HepG2 (cell line): ENCODE measurements around the gene C22orf31. TPM values are rescaled to one million over a fixed set of nuclear protein-coding genes. Genes with fewer than 3 reads are reported as not detected.

Experiments used
- ATAC-seq: fragments of 200-7000 bp; cut with Tn5 transposase; 3 replicates; pipeline ENCODE4 v1.9.1; 2020; ENCODE audit warnings: mild to moderate bottlenecking, moderate library complexity
- BruUV-seq: library from RNA; stranded (reverse); fragments of 400-500 nt; replicated peaks from 2 replicates; lab custom pipeline; 2021; lab: Mats Ljungman, UMichigan
- CTCF ChIA-PET: fragments of 300-600 bp; formaldehyde crosslinking; extraction: SDS; loops from one replicate; lab custom pipeline; 2021; ENCODE audit warnings: low total read pairs, inconsistent platforms, low intra/inter-chr PET ratio; lab: Yijun Ruan, JAX
- POLR2A ChIA-PET: fragments of 350-600 bp; sonication (Branson Sonifier 250); formaldehyde crosslinking; loops from one replicate; lab custom pipeline; 2020; ENCODE audit warnings: antibody characterized with exemption, inconsistent platforms; lab: Yijun Ruan, JAX
- DNase-seq: peaks from one replicate; pipeline ENCODE4 v3.0.0-alpha.2; 2015; ENCODE audit warnings: low spot score
- FAIRE-seq: peaks from 3 replicates; lab custom pipeline; 2011; peaks lifted over from hg19 to GRCh38; lab: Jason Lieb, UNC
- H2AFZ ChIP-seq: one replicate; pipeline ENCODE4 v1.6.1; 2011; ENCODE audit warnings: low read length, inconsistent platforms
- H3K27ac ChIP-seq: fragments of 300-600 bp; 3 replicates; pipeline ENCODE4 v1.8.0; 2011; ENCODE audit warnings: mixed run types, mild to moderate bottlenecking, mixed read lengths, low read length, inconsistent platforms; ENCODE audit not compliant: insufficient read depth; ENCODE audit errors: extremely low read length
- H3K27me3 ChIP-seq, 2 experiments: fragments of 200-600 bp in 1 of 2; 2 replicates in 1 of 2; 3 replicates in 1 of 2; pipeline versions ENCODE4 v1.6.0 to v1.8.0; 2011; ENCODE audit warnings: low read length in 2 of 2, mild to moderate bottlenecking in 2 of 2, moderate library complexity in 2 of 2, inconsistent platforms in 1 of 2; ENCODE audit not compliant: insufficient read depth in 2 of 2, control insufficient read depth in 1 of 2
- H3K36me3 ChIP-seq, 2 experiments: fragments of 200-600 bp in 1 of 2; replicated peaks in 1 of 2; 2 replicates in 1 of 2; 3 replicates in 1 of 2; pipeline versions ENCODE4 v1.5.1 to v1.8.0; 2011; ENCODE audit warnings: low read length in 2 of 2, inconsistent platforms in 1 of 2; ENCODE audit not compliant: insufficient read depth in 2 of 2, control insufficient read depth in 1 of 2
- H3K4me1 ChIP-seq: 2 replicates; pipeline ENCODE4 v1.5.1; 2012; ENCODE audit warnings: low read length, inconsistent platforms; ENCODE audit not compliant: insufficient read depth
- H3K4me2 ChIP-seq: 2 replicates; pipeline ENCODE4 v1.6.0; 2011; ENCODE audit warnings: low read depth, low read length, inconsistent platforms
- H3K4me3 ChIP-seq, 3 experiments: fragments of 200-600 bp in 1 of 3; sonication (generic), shearing (Covaris generic) in 1 of 3; replicated peaks in 1 of 3; 2 replicates each; pipeline ENCODE4 v1.5.1; 2011 to 2016; ENCODE audit warnings: low read length in 3 of 3, inconsistent platforms in 2 of 3, low read depth in 2 of 3, mild to moderate bottlenecking in 2 of 3, control low read depth in 1 of 3, mixed read lengths in 1 of 3; ENCODE audit not compliant: insufficient read depth in 1 of 3
- H3K79me2 ChIP-seq: one replicate; pipeline ENCODE4 v1.6.1; 2011; ENCODE audit warnings: low read length, inconsistent platforms; ENCODE audit not compliant: insufficient read depth
- H3K9ac ChIP-seq: 2 replicates; pipeline ENCODE4 v1.6.0; 2011; ENCODE audit warnings: mild to moderate bottlenecking, low read depth, low read length, inconsistent platforms; ENCODE audit not compliant: insufficient read depth
- H3K9me3 ChIP-seq: 2 replicates; pipeline ENCODE4 v1.5.1; 2012; ENCODE audit warnings: mild to moderate bottlenecking, low read length
- H4K20me1 ChIP-seq: 2 replicates; pipeline ENCODE4 v1.6.0; 2011; ENCODE audit warnings: inconsistent platforms, mild to moderate bottlenecking, low read length, moderate library complexity; ENCODE audit not compliant: insufficient read depth
- BRCA1 ChIP-seq: sonication (generic); formaldehyde crosslinking; IDR thresholded peaks from 2 replicates; pipeline ENCODE4 v1.4.0; 2020; ENCODE audit warnings: missing genetic modification reagents
- CBX2 ChIP-seq, 2 experiments: fragments of 200-600 bp in 1 of 2; sonication (generic); formaldehyde crosslinking in 1 of 2; IDR thresholded peaks; 2 replicates each; pipeline versions ENCODE4 v1.7.0 to v1.8.1; 2018 to 2022; ENCODE audit warnings: low read depth in 2 of 2, low read length in 1 of 2, mild to moderate bottlenecking in 1 of 2, missing genetic modification reagents in 1 of 2
- HNF1A ChIP-seq, 2 experiments: sonication (generic) in 1 of 2; formaldehyde crosslinking in 1 of 2; IDR thresholded peaks; 2 replicates each; pipeline versions ENCODE4 v1.4.0 to v1.6.1; 2016 to 2020; ENCODE audit warnings: borderline replicate concordance in 1 of 2, low read depth in 1 of 2, mild to moderate bottlenecking in 1 of 2, missing genetic modification reagents in 1 of 2
- MTA1 ChIP-seq: sonication (generic); formaldehyde crosslinking; IDR thresholded peaks from 2 replicates; pipeline ENCODE4 v1.4.0; 2020; ENCODE audit warnings: missing genetic modification reagents, mild to moderate bottlenecking, borderline replicate concordance
- MTA3 ChIP-seq: sonication (generic); formaldehyde crosslinking; IDR thresholded peaks from 2 replicates; pipeline ENCODE4 v1.4.0; 2020; ENCODE audit warnings: missing genetic modification reagents
- NFE2 ChIP-seq: sonication (generic); formaldehyde crosslinking; IDR thresholded peaks from 2 replicates; pipeline ENCODE4 v1.4.0; 2020; ENCODE audit warnings: missing genetic modification reagents
- PAXIP1 ChIP-seq: sonication (generic); formaldehyde crosslinking; conservative IDR thresholded peaks from 2 replicates; pipeline ENCODE4 v1.4.0; 2020; ENCODE audit warnings: mild to moderate bottlenecking, missing genetic modification reagents, moderate library complexity
- POLR2AphosphoS5 ChIP-seq: IDR thresholded peaks from 2 replicates; pipeline ENCODE4 v1.6.1; 2012; ENCODE audit warnings: low read depth, low read length
- SP4 ChIP-seq: sonication (generic); formaldehyde crosslinking; IDR thresholded peaks from 2 replicates; pipeline ENCODE4 v1.8.1; 2023; ENCODE audit warnings: mild to moderate bottlenecking, missing genetic modification reagents
- ZNF20 ChIP-seq: sonication (generic); formaldehyde crosslinking; IDR thresholded peaks from 2 replicates; pipeline ENCODE4 v1.4.0; 2020; ENCODE audit warnings: mild to moderate bottlenecking, moderate library complexity, missing genetic modification reagents
- ZNF484 ChIP-seq: sonication (generic); formaldehyde crosslinking; IDR thresholded peaks from 2 replicates; pipeline ENCODE4 v1.5.1; 2020; ENCODE audit warnings: mild to moderate bottlenecking, low read depth, missing genetic modification reagents, borderline replicate concordance
- WGBS: methylation state at CpG from one replicate; pipeline ENCODE4 v1.1.6; 2017; ENCODE audit warnings: low lambda C conversion rate; 5-methylcytosine and 5-hydroxymethylcytosine counted together
- in situ Hi-C: cut with HindIII; loops from 2 replicates; pipeline ENCODE4 v1.10.0; 2017; ENCODE audit warnings: low pct_unique_long_range_greater_than_20kb; ENCODE audit not compliant: extremely low pct_ligation_motif_present
- intact Hi-C: fragments of 100-400 bp; cut with micrococcal nuclease; formaldehyde crosslinking; loops from one replicate; pipeline ENCODE4 v1.10.0; 2022; ENCODE audit not compliant: unreplicated experiment
- polyA plus RNA-seq, 8 experiments: library from polyadenylated mRNA; depleted of rRNA in 3 of 8; stranded (reverse) in 7 of 8; unstranded in 1 of 8; fragments of >200 nt; fragmentation: Illumina TruSeq in 4 of 8; extraction: Trizol in 4 of 8; gene quantifications; 2 replicates each; pipeline versions ENCODE4 v1.2.1 to v1.2.3, GENCODE V29; 2011 to 2016; ENCODE audit warnings: low read depth in 4 of 8, missing spikeins in 1 of 8, mixed read lengths in 1 of 8; ENCODE audit not compliant: insufficient read depth in 1 of 8
- total RNA-seq, 5 experiments: library from RNA; depleted of rRNA; stranded (reverse); fragments of >200 nt; fragmentation: Illumina TruSeq; extraction: Trizol; gene quantifications; 2 replicates each; pipeline ENCODE4 v1.2.3, GENCODE V29; 2016; ENCODE audit warnings: low read depth in 1 of 5
- TF ChIP-seq, protein P1 (sequence below): IDR thresholded peaks from 2 replicates; pipeline ENCODE4 v1.6.1; 2016; ENCODE audit warnings: mild to moderate bottlenecking, missing biosample characterization, missing genetic modification reagents

C22orf31 gene
- total and polyA plus RNA-seq, 2 of the 13 experiments (the other 11 are each of a cell fraction or from before 2014, with no cell fraction given): not detected

GRCh38 chr22:29074276-29074772 lies 12.7 kb upstream of the C22orf31 start (continued):
- TF ChIP-seq PAXIP1 (CRISPR knock-in tag) (0 out of 2 replicates have a peak, but pooled peaks have one; percentile 23), MTA3 (CRISPR knock-in tag) (no peak), SP4 (CRISPR knock-in tag) (no peak), ZNF20 (CRISPR knock-in tag) (no peak), ZNF484 (CRISPR knock-in tag) (no peak)
- TF ChIP-seq, protein P1, sequence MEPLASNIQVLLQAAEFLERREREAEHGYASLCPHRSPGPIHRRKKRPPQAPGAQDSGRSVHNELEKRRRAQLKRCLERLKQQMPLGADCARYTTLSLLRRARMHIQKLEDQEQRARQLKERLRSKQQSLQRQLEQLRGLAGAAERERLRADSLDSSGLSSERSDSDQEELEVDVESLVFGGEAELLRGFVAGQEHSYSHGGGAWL: 0 out of 2 replicates have a peak, but pooled peaks have one; percentile 1
- TF ChIP-seq, all 625 proteins: peak for 19

DNA sequence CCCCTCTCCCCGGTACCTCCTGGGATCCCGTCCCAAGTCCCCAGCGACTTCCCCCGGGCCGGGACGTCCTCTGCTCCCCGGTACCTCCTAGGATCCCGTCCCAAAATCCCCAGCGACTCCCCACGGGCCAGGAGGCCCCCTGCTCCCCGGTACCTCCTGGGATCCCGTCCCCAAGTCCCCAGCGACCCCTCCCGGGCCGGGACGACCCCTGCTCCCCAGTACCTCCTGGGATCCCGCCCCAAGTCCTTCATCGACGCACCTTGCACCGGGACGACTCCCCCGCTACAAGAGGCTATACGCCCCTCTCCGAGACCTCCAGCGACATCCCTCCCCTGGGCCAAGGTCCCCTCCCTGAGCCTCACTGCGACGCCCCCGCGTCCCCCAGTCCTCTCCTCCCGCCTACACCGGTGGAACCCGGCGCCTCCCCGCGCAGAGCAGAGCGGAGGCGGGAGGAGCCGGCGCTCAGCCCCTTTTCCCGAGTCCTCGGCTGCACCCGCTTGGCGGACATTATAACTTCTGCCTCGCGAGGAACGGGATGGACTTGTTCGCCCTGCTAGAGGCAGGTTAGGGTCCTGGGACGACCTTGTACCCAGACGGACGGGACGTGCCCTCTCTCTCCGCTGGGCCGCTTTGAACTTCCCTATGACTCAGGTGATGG lies 12.1 kb upstream of the C22orf31 start:
- no peaks in the 10 kb centered on the region for H3K9me3 ChIP-seq
- no TSS peak for BruUV-seq
- DNase-seq (peak; percentile 54), ATAC-seq (peak; percentile 44), FAIRE-seq (no peak)
- no peak overlapping the region for H3K27ac ChIP-seq
- H3K79me2 ChIP-seq: no peaks in the 10 kb centered on the region
- H3K27me3 ChIP-seq: no peaks in the 10 kb centered on the region
- H3K4me3 ChIP-seq: peak overlapping the region; percentile 67 to 84 (median 76)
- H3K36me3 ChIP-seq: no peaks in the 10 kb centered on the region
- ChIA-PET POLR2A (interaction anchor here (1.2 to 1.8 kb wide), 2 partner anchors 22 to 23 kb away, joined by 4 to 5 read pairs; no protein-coding TSS in a partner anchor), CTCF (interaction anchor here (0.5 kb wide), 1 partner anchor 30 kb away, joined by 3 read pairs; no protein-coding TSS in a partner anchor)
- 2% methylated on average over 28 of the region's 53 CpGs for WGBS
- no peak overlapping the region for H2AFZ ChIP-seq
- 0 out of 2 replicates have a peak, but pooled peaks cover 4% of the 10 kb centered on the region for H4K20me1 ChIP-seq
- in situ Hi-C loops (loop anchor here (5.0 kb wide), 1 partner anchor 79 kb away; no protein-coding TSS in a partner anchor), intact Hi-C loops (loop anchor here (5.0 kb wide), 1 partner anchor 79 kb away; no protein-coding TSS in a partner anchor)
- H3K4me1 ChIP-seq: peaks cover 51% of the 10 kb centered on the region
- peak overlapping the region; percentile 73 for H3K9ac ChIP-seq
- H3K4me2 ChIP-seq: peak overlapping the region; percentile 87
- no peak for TF ChIP-seq MTA1 (CRISPR knock-in tag)
- TF ChIP-seq POLR2AphosphoS5: no peak
- TF ChIP-seq BRCA1 (CRISPR knock-in tag): no peak
- TF ChIP-seq NFE2 (CRISPR knock-in tag): no peak
- no peak for TF ChIP-seq HNF1A (IDR thresholded peaks at IDR 0.05; ENCODE audit: low read depth)
- 0 out of 2 replicates have a peak, but pooled peaks have one; percentile 5 for TF ChIP-seq HNF1A (CRISPR knock-in tag; IDR thresholded peaks at IDR 0.05; ENCODE audit: borderline replicate concordance)
- TF ChIP-seq CBX2 (IDR thresholded peaks at IDR 0.05; ENCODE audit: low read depth, low read length): no peak
- TF ChIP-seq CBX2 (CRISPR knock-in tag; IDR thresholded peaks at IDR 0.05; ENCODE audit: low read depth): no peak
